GM20000 (cell line): ENCODE data around the gene KCNB1.

ENCODE experiments used
- DNase-seq: peaks from one replicate; pipeline ENCODE4 v3.0.0; 2012; ENCODE audit warnings: low spot score
- TF ChIP-seq, protein P1 (sequence below): IDR thresholded peaks from 2 replicates; pipeline ENCODE4 v1.5.1; 2012; ENCODE audit warnings: mild to moderate bottlenecking, control low read depth; ENCODE audit errors: extremely low read depth, missing control alignments

Gene KCNB1

DNA sequence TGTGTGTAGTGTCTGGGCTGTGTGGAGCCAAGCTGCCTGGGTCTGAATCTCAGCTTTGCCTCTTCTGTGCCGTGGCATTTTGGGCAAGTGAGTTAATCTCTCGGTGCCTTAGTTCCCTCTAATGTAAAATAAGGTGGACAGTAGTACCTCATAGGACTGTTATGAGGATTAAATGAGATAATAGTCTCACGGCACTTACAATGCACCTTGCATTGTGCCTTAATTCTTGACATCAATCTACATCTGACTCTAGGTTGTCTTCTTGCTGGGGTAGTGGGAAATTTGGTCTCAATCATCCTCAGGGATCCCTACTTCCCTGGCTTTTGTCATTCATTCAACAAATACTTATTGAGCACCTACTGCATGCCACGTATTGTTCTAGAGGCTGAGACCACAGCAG is 133.9 kb downstream of the KCNB1 start:
- TF ChIP-seq, protein P1, sequence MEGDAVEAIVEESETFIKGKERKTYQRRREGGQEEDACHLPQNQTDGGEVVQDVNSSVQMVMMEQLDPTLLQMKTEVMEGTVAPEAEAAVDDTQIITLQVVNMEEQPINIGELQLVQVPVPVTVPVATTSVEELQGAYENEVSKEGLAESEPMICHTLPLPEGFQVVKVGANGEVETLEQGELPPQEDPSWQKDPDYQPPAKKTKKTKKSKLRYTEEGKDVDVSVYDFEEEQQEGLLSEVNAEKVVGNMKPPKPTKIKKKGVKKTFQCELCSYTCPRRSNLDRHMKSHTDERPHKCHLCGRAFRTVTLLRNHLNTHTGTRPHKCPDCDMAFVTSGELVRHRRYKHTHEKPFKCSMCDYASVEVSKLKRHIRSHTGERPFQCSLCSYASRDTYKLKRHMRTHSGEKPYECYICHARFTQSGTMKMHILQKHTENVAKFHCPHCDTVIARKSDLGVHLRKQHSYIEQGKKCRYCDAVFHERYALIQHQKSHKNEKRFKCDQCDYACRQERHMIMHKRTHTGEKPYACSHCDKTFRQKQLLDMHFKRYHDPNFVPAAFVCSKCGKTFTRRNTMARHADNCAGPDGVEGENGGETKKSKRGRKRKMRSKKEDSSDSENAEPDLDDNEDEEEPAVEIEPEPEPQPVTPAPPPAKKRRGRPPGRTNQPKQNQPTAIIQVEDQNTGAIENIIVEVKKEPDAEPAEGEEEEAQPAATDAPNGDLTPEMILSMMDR: no peak
- DNase-seq: no peak

DNA sequence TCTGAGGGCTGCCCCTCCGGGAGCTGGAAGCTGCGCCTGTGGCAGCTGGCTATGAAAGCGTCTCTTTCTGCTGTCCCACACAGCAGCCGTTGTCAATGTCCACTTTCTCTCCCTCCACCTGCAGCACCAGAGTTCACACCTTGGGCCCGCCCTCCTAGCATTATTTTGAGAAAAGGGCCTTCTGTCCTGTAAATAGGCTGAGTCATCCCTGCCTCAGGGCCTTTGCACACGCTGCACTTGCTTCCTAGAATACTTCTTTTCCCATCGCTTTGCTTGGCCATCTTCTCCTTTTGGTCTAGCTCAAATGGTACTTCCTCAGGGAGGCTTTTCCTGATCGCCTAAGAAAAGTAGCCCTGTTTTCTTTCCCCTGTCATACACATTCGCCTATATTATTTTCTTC is 135.3 kb downstream of the KCNB1 start:
- DNase-seq: no peak
- TF ChIP-seq, protein P1: no peak

- TF ChIP-seq, protein P1: no peak
- no peak for DNase-seq
These were observed 135.8 kb downstream of the KCNB1 start for GRCh38 chr20:49346682-49347081.

DNA sequence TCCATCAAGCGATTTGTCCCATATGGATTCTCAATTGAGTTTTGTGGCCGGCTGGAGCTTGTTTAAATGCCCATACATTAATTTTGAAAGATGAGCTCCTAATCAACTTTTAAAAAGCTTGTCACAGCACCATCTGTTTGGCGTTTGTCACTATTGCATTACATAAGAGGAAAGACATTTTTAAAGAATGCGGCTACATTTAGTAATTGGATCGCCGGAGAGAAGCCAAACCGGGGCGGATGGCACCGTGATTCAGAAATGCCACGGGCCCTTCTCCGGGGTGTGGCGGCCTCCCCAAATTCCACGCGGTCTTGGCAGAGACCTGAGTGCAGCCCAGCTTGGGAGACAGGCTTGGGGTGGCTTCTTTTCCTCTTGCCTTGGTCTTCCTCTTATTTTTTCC is 136.9 kb downstream of the KCNB1 start:
- TF ChIP-seq, protein P1: no peak
- DNase-seq: no peak

DNA sequence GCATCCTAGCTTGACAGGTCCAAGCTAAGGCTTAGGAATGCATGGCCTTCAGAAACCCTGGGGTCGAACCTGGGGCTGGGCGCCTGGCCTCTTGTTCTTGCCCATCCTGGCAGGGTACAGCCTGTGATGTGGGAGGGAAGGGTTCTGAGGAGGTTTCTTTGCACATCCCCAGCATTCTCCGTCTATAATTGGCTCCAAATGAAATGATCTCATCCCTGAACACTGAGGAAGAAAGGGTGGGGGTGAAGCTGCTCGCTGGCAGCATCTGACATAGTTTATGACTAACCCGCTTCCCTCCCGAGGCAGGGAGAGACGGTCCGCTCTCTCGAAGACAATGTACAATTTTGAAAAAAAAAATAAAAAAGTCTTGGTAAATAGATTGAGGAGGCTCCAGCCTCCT is 137.5 kb downstream of the KCNB1 start:
- DNase-seq: no peak
- TF ChIP-seq, protein P1: no peak

GRCh38 chr20:49344140-49344539 is 138.3 kb downstream of the KCNB1 start:
- DNase-seq: no peak
- TF ChIP-seq, protein P1: no peak

- no peak for DNase-seq
- TF ChIP-seq, protein P1: no peak
These were observed 139.2 kb downstream of the KCNB1 start for GRCh38 chr20:49343246-49343645.
